ENCODE data around the gene ARHGAP18.

Gene ARHGAP18

GRCh38 chr6:129709769-129710449 lies at the start of gene ARHGAP18:
Gene ARHGAP18 (minus strand): TSS chr6:129710177. CDS start chr6:129710136, 41 bp downstream.
- peak; percentile 97 for DNase-seq

GRCh38 chr6:129755787-129756186 lies 45.8 kb upstream of the ARHGAP18 start:
- no peak for DNase-seq

GRCh38 chr6:129754750-129755149 lies 44.8 kb upstream of the ARHGAP18 start:
- no peak for DNase-seq

GRCh38 chr6:129753422-129753821 lies 43.4 kb upstream of the ARHGAP18 start:
- peak; percentile 55 for DNase-seq

- DNase-seq = no peak
Observed at GRCh38 chr6:129751384-129751783, 41.4 kb upstream of the ARHGAP18 start.

GRCh38 chr6:129750360-129750759 lies 40.4 kb upstream of the ARHGAP18 start:
- peak; percentile 85 for DNase-seq

GRCh38 chr6:129749749-129750120 lies 39.8 kb upstream of the ARHGAP18 start:
- DNase-seq = peak; percentile 90

GRCh38 chr6:129748901-129749748 lies 39.1 kb upstream of the ARHGAP18 start:
- DNase-seq = no peak

GRCh38 chr6:129748212-129748900 lies 38.4 kb upstream of the ARHGAP18 start:
- DNase-seq = peak; percentile 24

- DNase-seq = no peak
Observed at GRCh38 chr6:129747588-129748112, 37.7 kb upstream of the ARHGAP18 start.

GRCh38 chr6:129744880-129745237 lies 34.9 kb upstream of the ARHGAP18 start:
- DNase-seq = no peak

- no peak for DNase-seq
Observed at GRCh38 chr6:129744201-129744879, 34.4 kb upstream of the ARHGAP18 start.

GRCh38 chr6:129740013-129740412 lies 30.0 kb upstream of the ARHGAP18 start:
- no peak for DNase-seq

- DNase-seq = no peak
Observed at GRCh38 chr6:129736105-129736504, 26.1 kb upstream of the ARHGAP18 start.

- DNase-seq = peak; percentile 23
Observed at GRCh38 chr6:129733290-129733689, 23.3 kb upstream of the ARHGAP18 start.

GRCh38 chr6:129732542-129732941 lies 22.6 kb upstream of the ARHGAP18 start:
- DNase-seq = no peak

- DNase-seq = peak; percentile 82
Observed at GRCh38 chr6:129732034-129732433, 22.1 kb upstream of the ARHGAP18 start.

GRCh38 chr6:129731428-129731827 lies 21.5 kb upstream of the ARHGAP18 start:
- peak; percentile 58 for DNase-seq

GRCh38 chr6:129730477-129731165 lies 20.6 kb upstream of the ARHGAP18 start:
- DNase-seq = peak; percentile 78

GRCh38 chr6:129726650-129727049 lies 16.7 kb upstream of the ARHGAP18 start:
- no peak for DNase-seq

- DNase-seq = no peak
Observed at GRCh38 chr6:129725341-129725740, 15.4 kb upstream of the ARHGAP18 start.

- no peak for DNase-seq
Observed at GRCh38 chr6:129719692-129720091, 9.7 kb upstream of the ARHGAP18 start.
